Ovary (tissue), 9 donors: ENCODE results near the gene UAP1. TPM values are rescaled to one million over a fixed set of nuclear protein-coding genes. Genes with fewer than 3 reads are reported as not detected.
A peak's percentile ranks its signal among the peaks of the same experiment; 100 is the strongest.

Experiments used
- DNase-seq, 5 donors: peaks; one replicate each; pipeline ENCODE4 v3.0.0-alpha.2; 2019 to 2020
- H3K27ac ChIP-seq, 2 donors: fragments of 200-600 bp; one replicate each; pipeline versions ENCODE4 v1.5.1 to v1.8.0; 2019 to 2022
- H3K27me3 ChIP-seq: fragments of 200-600 bp; one replicate; pipeline ENCODE4 v1.8.0; 2022
- H3K36me3 ChIP-seq: fragments of 200-600 bp; sonication (generic); one replicate; pipeline ENCODE4 v1.5.1; 2019
- H3K4me1 ChIP-seq: one replicate; pipeline ENCODE4 v1.8.1; 2013; ENCODE audit warnings: mild to moderate bottlenecking, moderate library complexity; ENCODE audit not compliant: insufficient read depth
- H3K4me3 ChIP-seq: fragments of 200-600 bp; sonication (generic); one replicate; pipeline ENCODE4 v1.5.1; 2017
- H3K9me3 ChIP-seq, 2 donors: fragments of 200-600 bp in 1 of 2; sonication (generic) in 1 of 2; one replicate each; pipeline versions ENCODE4 v1.5.1 to v1.8.1; 2013 to 2019; ENCODE audit warnings: mild to moderate bottlenecking in 1 of 2, moderate library complexity in 1 of 2
- CTCF ChIP-seq, 3 donors: fragments of 450-650 bp in 2 of 3; fragments of 200-600 bp in 1 of 3; IDR thresholded peaks; one replicate each; pipeline versions ENCODE4 v1.5.1 to v1.8.0; 2016 to 2022; ENCODE audit warnings: antibody characterized with exemption in 3 of 3, mild to moderate bottlenecking in 1 of 3
- EP300 ChIP-seq: sonication (generic); formaldehyde crosslinking; IDR thresholded peaks from one replicate; pipeline ENCODE4 v1.6.1; 2017; ENCODE audit warnings: antibody characterized with exemption
- POLR2A ChIP-seq: fragments of 450-650 bp; IDR thresholded peaks from one replicate; pipeline ENCODE4 v1.6.1; 2017; ENCODE audit warnings: antibody characterized with exemption, mild to moderate bottlenecking, moderate library complexity
- WGBS, 3 donors: extraction: QIAGEN DNeasy Blood & Tissue Kit in 1 of 3; methylation state at CpG; one replicate each; pipeline versions ENCODE4 v1.1.5 to v1.1.7; 2013 to 2017; 5-methylcytosine and 5-hydroxymethylcytosine counted together
- intact Hi-C, 4 donors: fragments of 100-400 bp; cut with DNase I; formaldehyde crosslinking; loops; one replicate each; pipeline versions ENCODE4 v1.11.0 to v1.15.1; 2022 to 2023
- polyA plus RNA-seq, 2 donors: library from polyadenylated mRNA; stranded (reverse); fragments of 200-250 nt in 1 of 2; fragments of 350-450 nt in 1 of 2; fragmentation: Illumina TruSeq in 1 of 2; extraction: RNeasy Lipid Tissue Mini Kit (QIAGEN cat#74804) in 1 of 2; gene quantifications; one replicate each; pipeline ENCODE4 v1.2.3, GENCODE V29; 2013 to 2014
- total RNA-seq, 7 donors: library from RNA; depleted of rRNA in 2 of 7; stranded (reverse); fragments of >200 nt in 2 of 7; fragmentation: NEBNext Ultra II Directional in 3 of 7; extraction: Animal tissue kit (Norgen Biotek cat#: 25700) in 3 of 7; gene quantifications; one replicate each; pipeline versions ENCODE4 v1.1.0 to v1.2.4, GENCODE V29; 2016 to 2023
- donor health status: DM: no; HTN: no; CAD: no; lungs with moderate emphysema.
- donor health status: DM: no; HTN: no; CAD: no.
- donor health status: Bipolar disorder and iron deficiency.
- donor health status: DM: yes; HTN: yes; CAD: no.
- donor health status: DM: no; HTN: no; CAD: no.
- donor health status: DM: yes; HTN: yes; CAD: no.

UAP1 gene
- total and polyA plus RNA-seq, 9 donors = 31.2 to 108 (median 49.3) TPM

- Histone ChIP-seq H3K4me1 (no peaks in the 10 kb centered on the region), H3K27ac (no peak overlapping the region)
Measured at GRCh38 chr1:162551969-162552683, 9.4 kb upstream of the UAP1 start.

GRCh38 chr1:162552684-162553252 is 8.8 kb upstream of the UAP1 start:
- intact Hi-C loops = no loop called here
- H3K4me1 ChIP-seq = no peaks in the 10 kb centered on the region
- no peaks in the 10 kb centered on the region for H3K9me3 ChIP-seq
- H3K27ac ChIP-seq = no peak overlapping the region
- H3K27me3 ChIP-seq = no peaks in the 10 kb centered on the region
- no peaks in the 10 kb centered on the region for H3K36me3 ChIP-seq
- no peak for DNase-seq
- TF ChIP-seq EP300 (no peak), POLR2A (no peak), CTCF (IDR thresholded peaks at IDR 0.05) (no peak)
- WGBS, 3 donors = 79 to 84% (median 83%) methylated on average over 8 of the region's 8 CpGs
- H3K4me3 ChIP-seq = no peak overlapping the region

More at GRCh38 chr1:162551969-162552683, 9.4 kb upstream of the UAP1 start:
- no peaks in the 10 kb centered on the region for H3K9me3 ChIP-seq
- peak in 1 of 5 donors; percentile 55 for DNase-seq
- H3K36me3 ChIP-seq = no peaks in the 10 kb centered on the region
- intact Hi-C loops = no loop called here
- TF ChIP-seq POLR2A (no peak), CTCF (IDR thresholded peaks at IDR 0.05) (no peak), EP300 (no peak)
- WGBS, 3 donors = 37 to 63% (median 53%) methylated on average over 7 of the region's 7 CpGs
- no peaks in the 10 kb centered on the region for H3K27me3 ChIP-seq
- H3K4me3 ChIP-seq = no peak overlapping the region

GRCh38 chr1:162554258-162554657 is 7.3 kb upstream of the UAP1 start:
- no peak for DNase-seq
- Histone ChIP-seq H3K4me1 (no peaks in the 10 kb centered on the region), H3K27me3 (no peaks in the 10 kb centered on the region), H3K36me3 (no peaks in the 10 kb centered on the region), H3K9me3 (no peaks in the 10 kb centered on the region), H3K4me3 (no peak overlapping the region), H3K27ac (no peak overlapping the region)
- WGBS, 3 donors = 87 to 98% (median 88%) methylated on average over 1 of the region's 1 CpG
- no peak for TF ChIP-seq EP300
- no peak for TF ChIP-seq POLR2A
- TF ChIP-seq CTCF (IDR thresholded peaks at IDR 0.05) = no peak
- intact Hi-C loops = no loop called here

GRCh38 chr1:162557536-162557935 is 4.0 kb upstream of the UAP1 start:
- TF ChIP-seq EP300 (no peak), CTCF (IDR thresholded peaks at IDR 0.05) (no peak), POLR2A (no peak)
- Histone ChIP-seq H3K36me3 (no peaks in the 10 kb centered on the region), H3K4me1 (peaks cover 4% of the 10 kb centered on the region), H3K27me3 (no peaks in the 10 kb centered on the region), H3K4me3 (no peak overlapping the region), H3K9me3 (no peaks in the 10 kb centered on the region), H3K27ac (no peak overlapping the region)
- WGBS, 3 donors = 83 to 90% (median 89%) methylated on average over 3 of the region's 3 CpGs
- intact Hi-C loops = no loop called here
- no peak for DNase-seq
